Gastroesophageal sphincter (tissue), 4 donors: Measurements from ENCODE around the gene NRXN2. TPM values are rescaled to one million over a fixed set of nuclear protein-coding genes. Genes with fewer than 3 reads are reported as not detected.
"Not testable (repeated sequence)": the region's sequence is repeated elsewhere in the genome, so short reads cannot be mapped to it uniquely, and the experiment has no call there.

Experiments used
- ATAC-seq: fragments of 150-250 bp; one replicate; pipeline ENCODE4 v1.9.1; 2016; ENCODE audit warnings: mild to moderate bottlenecking, moderate library complexity
- H3K27ac ChIP-seq, 4 donors: fragments of 200-600 bp; sonication (generic) in 3 of 4; 1 replicate in 3 of 4; 2 replicates in 1 of 4; pipeline ENCODE4 v1.5.1; 2016 to 2019
- H3K27me3 ChIP-seq: fragments of 200-600 bp; sonication (generic); one replicate; pipeline ENCODE4 v1.5.1; 2019
- H3K36me3 ChIP-seq, 2 donors: fragments of 200-600 bp; sonication (generic); one replicate each; pipeline ENCODE4 v1.5.1; 2019; ENCODE audit warnings: control low read depth in 1 of 2
- H3K4me1 ChIP-seq, 3 donors: fragments of 200-600 bp; sonication (generic); 1 replicate in 2 of 3; 2 replicates in 1 of 3; pipeline ENCODE4 v1.5.1; 2016 to 2019; ENCODE audit warnings: control low read depth in 2 of 3
- H3K4me3 ChIP-seq, 2 donors: fragments of 200-600 bp; sonication (generic); one replicate each; pipeline ENCODE4 v1.5.1; 2019; ENCODE audit warnings: mild to moderate bottlenecking in 1 of 2, moderate library complexity in 1 of 2
- H3K9me3 ChIP-seq, 3 donors: fragments of 200-600 bp; sonication (generic); one replicate each; pipeline ENCODE4 v1.5.1; 2017 to 2019; ENCODE audit warnings: control low read depth in 2 of 3
- CTCF ChIP-seq, 4 experiments: fragments of 200-600 bp in 2 of 4; fragments of 450-650 bp in 2 of 4; sonication (generic) in 1 of 4; IDR thresholded peaks; one replicate each; pipeline ENCODE4 v1.5.1; 2017 to 2019; ENCODE audit warnings: antibody characterized with exemption in 4 of 4, mild to moderate bottlenecking in 2 of 4, moderate library complexity in 2 of 4
- EP300 ChIP-seq: sonication (generic); formaldehyde crosslinking; IDR thresholded peaks from one replicate; pipeline ENCODE4 v1.6.1; 2017; ENCODE audit warnings: antibody characterized with exemption, mild to moderate bottlenecking
- POLR2A ChIP-seq, 2 donors: fragments of 450-650 bp; IDR thresholded peaks; one replicate each; pipeline ENCODE4 v1.6.1; 2017; ENCODE audit warnings: antibody characterized with exemption in 2 of 2, mild to moderate bottlenecking in 2 of 2, moderate library complexity in 1 of 2
- POLR2AphosphoS5 ChIP-seq: sonication (generic); formaldehyde crosslinking; IDR thresholded peaks from one replicate; pipeline ENCODE4 v1.6.1; 2017; ENCODE audit warnings: antibody characterized with exemption
- WGBS, 2 donors: methylation state at CpG; one replicate each; pipeline ENCODE4 v1.1.5; 2018; ENCODE audit warnings: low coverage in 1 of 2; 5-methylcytosine and 5-hydroxymethylcytosine counted together
- total RNA-seq, 4 donors: library from RNA; depleted of rRNA; stranded (reverse); fragments of >200 nt; gene quantifications; one replicate each; pipeline ENCODE4 v1.1.0, GENCODE V29; 2016

NRXN2 gene
- total RNA-seq, 4 donors from 2014 or later = 3.4 to 25.4 (median 5.0) TPM

GRCh38 chr11:64562723-64563351 lies 160.2 kb downstream of the NRXN2 start:
- H3K4me1 ChIP-seq = peaks cover 0 to 14% (median 3%) of the 10 kb centered on the region in 3 donors
- H3K4me3 ChIP-seq = no peak overlapping the region
- no peak for TF ChIP-seq CTCF (IDR thresholded peaks at IDR 0.05)
- no peak for ATAC-seq
- H3K9me3 ChIP-seq = no peaks in the 10 kb centered on the region
- H3K36me3 ChIP-seq = no peaks in the 10 kb centered on the region
- peaks cover 7% of the 10 kb centered on the region for H3K27me3 ChIP-seq
- 92% methylated on average over 9 to 12 of the region's 15 CpGs for WGBS, 2 donors
- no peak overlapping the region for H3K27ac ChIP-seq

GRCh38 chr11:64561984-64562722 lies 160.8 kb downstream of the NRXN2 start:
- no peak overlapping the region for H3K27ac ChIP-seq
- H3K4me1 ChIP-seq = peaks cover 0 to 14% (median 3%) of the 10 kb centered on the region in 3 donors
- no peak for ATAC-seq
- TF ChIP-seq POLR2A (IDR thresholded peaks at IDR 0.05) (no peak), POLR2AphosphoS5 (no peak), EP300 (no peak), CTCF (IDR thresholded peaks at IDR 0.05) (no peak)
- H3K36me3 ChIP-seq = no peaks in the 10 kb centered on the region
- 90% methylated on average over 2 of the region's 29 CpGs; no CpG with 5 or more reads in 1 of the 2 donors for WGBS, 2 donors
- H3K4me3 ChIP-seq = no peak overlapping the region
- H3K9me3 ChIP-seq = no peaks in the 10 kb centered on the region
- H3K27me3 ChIP-seq = peaks cover 7% of the 10 kb centered on the region

DNA sequence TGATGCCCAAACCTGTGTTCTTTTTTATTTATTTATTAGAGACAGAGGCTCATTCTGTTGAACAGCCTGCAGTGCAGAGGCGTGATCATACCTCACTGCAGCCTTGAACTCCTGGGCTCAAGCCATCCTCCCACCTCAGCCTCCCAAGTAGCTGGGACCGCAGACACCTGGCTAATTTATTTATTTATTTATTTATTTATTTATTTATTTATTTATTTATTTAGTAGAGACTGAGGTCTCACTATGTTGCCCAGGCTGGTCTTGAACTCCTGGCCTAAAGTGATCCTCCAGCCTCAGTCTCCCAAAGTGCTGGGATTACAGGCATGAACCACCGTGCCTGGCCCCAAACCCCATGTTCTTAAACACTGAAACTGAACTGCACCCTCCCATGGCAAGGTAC lies 161.6 kb downstream of the NRXN2 start:
- not testable (repeated sequence) for H3K9me3 ChIP-seq, H3K36me3 ChIP-seq
- WGBS, 2 donors = 86% methylated on average over 2 of the region's 3 CpGs; no CpG with 5 or more reads in 1 of the 2 donors

GRCh38 chr11:64560941-64561340 lies 162.1 kb downstream of the NRXN2 start:
- no peaks in the 10 kb centered on the region for H3K9me3 ChIP-seq
- H3K27ac ChIP-seq = no peak overlapping the region
- 100% methylated on average over 2 of the region's 16 CpGs; no CpG with 5 or more reads in 1 of the 2 donors for WGBS, 2 donors
- H3K36me3 ChIP-seq = no peaks in the 10 kb centered on the region
- H3K4me3 ChIP-seq = no peak overlapping the region
- no peak for ATAC-seq
- peaks cover 7% of the 10 kb centered on the region for H3K27me3 ChIP-seq
- TF ChIP-seq EP300 (no peak), POLR2AphosphoS5 (no peak), POLR2A (IDR thresholded peaks at IDR 0.05) (no peak), CTCF (IDR thresholded peaks at IDR 0.05) (no peak)
- H3K4me1 ChIP-seq = peaks cover 0 to 2% (median 0%) of the 10 kb centered on the region in 3 donors

More for the DNA sequence above, 161.6 kb downstream of the NRXN2 start:
- not testable (repeated sequence) for H3K27ac ChIP-seq, ATAC-seq, H3K27me3 ChIP-seq, H3K4me3 ChIP-seq, H3K4me1 ChIP-seq

GRCh38 chr11:64560139-64560771 lies 162.7 kb downstream of the NRXN2 start:
- no peak for ATAC-seq
- Histone ChIP-seq H3K36me3 (no peaks in the 10 kb centered on the region), H3K9me3 (no peaks in the 10 kb centered on the region), H3K4me1 (peaks cover 0 to 8% (median 0%) of the 10 kb centered on the region in 3 donors), H3K27me3 (peaks cover 7% of the 10 kb centered on the region), H3K27ac (no peak overlapping the region), H3K4me3 (no peak overlapping the region)
- 66 to 87% methylated on average over 3 to 7 of the region's 15 CpGs for WGBS, 2 donors
- TF ChIP-seq CTCF (IDR thresholded peaks at IDR 0.05) (no peak), POLR2AphosphoS5 (no peak), POLR2A (IDR thresholded peaks at IDR 0.05) (no peak), EP300 (no peak)
